ENCODE results near the gene PTPRN2. TPM values are rescaled to one million over a fixed set of nuclear protein-coding genes. Genes with fewer than 3 reads are reported as not detected.

The PTPRN2 gene
- total RNA-seq, 4 donors from 2014 or later, result 14.9 to 34.3 (median 21.3) TPM

DNA sequence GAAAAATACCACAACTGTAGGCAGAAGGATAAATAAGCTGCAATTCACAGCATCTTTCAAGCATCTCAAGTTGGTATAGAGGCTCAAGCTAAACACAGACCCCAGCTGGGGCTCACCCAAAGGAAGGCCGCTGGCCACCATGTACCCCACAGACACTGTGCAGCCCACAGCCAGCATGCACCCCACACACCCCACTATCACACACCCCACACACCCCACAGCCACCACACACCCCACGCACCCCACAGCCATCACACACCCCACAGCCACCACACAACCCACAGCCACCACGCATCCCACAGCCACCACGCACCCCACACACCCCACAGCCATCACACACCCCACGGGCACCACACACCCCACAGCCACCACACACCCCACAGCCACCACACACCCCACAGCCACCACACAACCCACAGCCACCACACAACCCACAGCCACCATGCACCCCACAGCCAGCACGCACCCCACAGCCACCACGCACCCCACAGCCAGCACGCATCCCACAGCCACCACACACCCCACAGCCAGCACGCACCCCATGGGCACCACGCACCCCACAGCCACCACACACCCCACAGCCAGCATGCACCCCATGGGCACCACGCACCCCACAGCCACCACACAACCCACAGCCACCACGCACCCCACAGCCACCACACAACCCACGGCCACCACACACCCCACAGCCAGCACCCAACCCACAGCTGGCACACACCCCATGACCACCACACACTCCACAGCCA lies 1036.1 kb downstream of the PTPRN2 start:
- Histone ChIP-seq H3K36me3 (no peaks in the 10 kb centered on the region), H3K4me1 (no peaks in the 10 kb centered on the region), H3K27me3 (no peaks in the 10 kb centered on the region), H3K4me3 (no peak overlapping the region), H3K27ac (no peak overlapping the region), H3K9me3 (no peaks in the 10 kb centered on the region)
- DNase-seq, result peak in 1 of 3 donors; percentile 36
- TF ChIP-seq, protein P1, sequence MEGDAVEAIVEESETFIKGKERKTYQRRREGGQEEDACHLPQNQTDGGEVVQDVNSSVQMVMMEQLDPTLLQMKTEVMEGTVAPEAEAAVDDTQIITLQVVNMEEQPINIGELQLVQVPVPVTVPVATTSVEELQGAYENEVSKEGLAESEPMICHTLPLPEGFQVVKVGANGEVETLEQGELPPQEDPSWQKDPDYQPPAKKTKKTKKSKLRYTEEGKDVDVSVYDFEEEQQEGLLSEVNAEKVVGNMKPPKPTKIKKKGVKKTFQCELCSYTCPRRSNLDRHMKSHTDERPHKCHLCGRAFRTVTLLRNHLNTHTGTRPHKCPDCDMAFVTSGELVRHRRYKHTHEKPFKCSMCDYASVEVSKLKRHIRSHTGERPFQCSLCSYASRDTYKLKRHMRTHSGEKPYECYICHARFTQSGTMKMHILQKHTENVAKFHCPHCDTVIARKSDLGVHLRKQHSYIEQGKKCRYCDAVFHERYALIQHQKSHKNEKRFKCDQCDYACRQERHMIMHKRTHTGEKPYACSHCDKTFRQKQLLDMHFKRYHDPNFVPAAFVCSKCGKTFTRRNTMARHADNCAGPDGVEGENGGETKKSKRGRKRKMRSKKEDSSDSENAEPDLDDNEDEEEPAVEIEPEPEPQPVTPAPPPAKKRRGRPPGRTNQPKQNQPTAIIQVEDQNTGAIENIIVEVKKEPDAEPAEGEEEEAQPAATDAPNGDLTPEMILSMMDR (IDR thresholded peaks at IDR 0.05), result no peak
- no peak for TF ChIP-seq POLR2A (IDR thresholded peaks at IDR 0.05)

- peak in 2 of 3 donors; percentile 19 to 44 for DNase-seq
- Histone ChIP-seq H3K4me3 (no peak overlapping the region), H3K36me3 (no peaks in the 10 kb centered on the region), H3K27me3 (no peaks in the 10 kb centered on the region), H3K4me1 (no peaks in the 10 kb centered on the region), H3K27ac (no peak overlapping the region), H3K9me3 (no peaks in the 10 kb centered on the region)
- TF ChIP-seq POLR2A (IDR thresholded peaks at IDR 0.05), result no peak
Observed at GRCh38 chr7:157550300-157551275, 1037.0 kb downstream of the PTPRN2 start.

DNA sequence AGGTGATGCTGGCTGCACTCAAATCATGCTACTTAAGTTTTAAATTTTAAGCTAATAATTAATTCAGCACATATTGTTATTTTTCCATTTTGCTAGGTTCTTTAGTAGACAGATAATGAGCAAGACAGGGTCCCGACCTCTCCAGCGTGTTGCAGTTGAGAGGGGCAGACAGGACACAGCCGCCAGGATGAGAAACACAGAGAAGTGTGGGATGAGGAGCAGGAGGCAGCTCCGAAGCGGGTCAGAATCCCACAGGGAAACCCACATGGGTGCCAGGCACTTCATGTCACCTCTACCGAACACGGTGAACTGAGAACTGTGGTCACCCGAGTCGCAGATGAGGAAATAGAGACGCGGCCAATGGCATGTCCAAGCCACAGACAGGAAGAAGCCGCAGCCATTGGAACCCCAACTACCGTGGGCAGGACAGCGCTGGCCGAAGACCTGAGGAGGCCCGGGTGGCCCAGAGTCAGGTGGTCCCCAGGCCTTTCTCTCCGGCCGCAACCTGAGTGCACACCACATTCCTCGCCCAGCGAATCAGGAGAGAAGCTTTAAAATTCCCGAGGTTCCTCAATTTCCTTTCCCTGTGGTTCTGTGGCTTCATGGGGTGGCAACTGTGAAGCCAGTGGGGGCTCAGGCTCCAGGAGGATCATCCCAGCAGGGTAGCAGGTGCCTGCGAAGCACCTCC lies 1037.9 kb downstream of the PTPRN2 start:
- DNase-seq, result peak in 2 of 3 donors; percentile 22 to 33
- TF ChIP-seq POLR2A (IDR thresholded peaks at IDR 0.05), result no peak
- TF ChIP-seq, protein P1 (IDR thresholded peaks at IDR 0.05), result no peak
- no peaks in the 10 kb centered on the region for H3K36me3 ChIP-seq

GRCh38 chr7:157548691-157549303 lies 1038.8 kb downstream of the PTPRN2 start:
- DNase-seq, result peak in 2 of 3 donors; percentile 14 to 32
- Histone ChIP-seq H3K27ac (no peak overlapping the region), H3K9me3 (no peaks in the 10 kb centered on the region), H3K27me3 (no peaks in the 10 kb centered on the region), H3K4me1 (no peaks in the 10 kb centered on the region), H3K36me3 (no peaks in the 10 kb centered on the region), H3K4me3 (no peak overlapping the region)
- TF ChIP-seq POLR2A (IDR thresholded peaks at IDR 0.05), result no peak
- TF ChIP-seq, protein P1 (IDR thresholded peaks at IDR 0.05), result no peak

More for the DNA sequence above, 1037.9 kb downstream of the PTPRN2 start:
- no peaks in the 10 kb centered on the region for H3K27me3 ChIP-seq
- no peaks in the 10 kb centered on the region for H3K4me1 ChIP-seq
- no peak overlapping the region for H3K27ac ChIP-seq
- H3K4me3 ChIP-seq, result no peak overlapping the region
- H3K9me3 ChIP-seq, result no peaks in the 10 kb centered on the region

DNA sequence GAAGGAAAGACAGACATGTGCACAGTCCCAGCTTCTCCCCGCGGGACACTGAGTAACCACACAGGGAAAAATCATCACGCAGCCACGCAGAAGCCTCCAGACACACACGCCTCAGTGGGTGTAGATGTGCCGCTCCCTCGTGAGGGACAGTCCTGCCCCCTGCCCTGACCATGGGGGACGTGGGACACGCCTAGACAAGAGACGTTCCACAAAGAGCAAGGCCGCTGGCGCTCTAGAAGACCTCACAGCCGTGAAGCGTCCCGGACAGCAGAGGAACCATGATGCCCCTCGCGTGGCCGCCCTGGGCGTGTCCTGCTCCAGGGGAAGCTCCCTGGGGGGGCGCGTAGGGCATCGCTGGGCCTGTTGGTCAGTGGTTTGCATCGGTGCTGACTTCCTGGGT lies 1040.0 kb downstream of the PTPRN2 start:
- Histone ChIP-seq H3K4me3 (no peak overlapping the region), H3K36me3 (no peaks in the 10 kb centered on the region), H3K9me3 (no peaks in the 10 kb centered on the region), H3K4me1 (no peaks in the 10 kb centered on the region), H3K27ac (no peak overlapping the region), H3K27me3 (no peaks in the 10 kb centered on the region)
- TF ChIP-seq, protein P1 (IDR thresholded peaks at IDR 0.05), result no peak
- TF ChIP-seq POLR2A (IDR thresholded peaks at IDR 0.05), result no peak
- peak in 2 of 3 donors; percentile 32 for DNase-seq
